GM12872 (cell line): ENCODE data around the gene ADAMTS20.

Experiments used
- TF ChIP-seq, protein P1 (sequence below): IDR thresholded peaks from 3 replicates; pipeline ENCODE4 v1.5.1; 2011; ENCODE audit warnings: low read depth, mild to moderate bottlenecking, low read length, moderate library complexity; ENCODE audit not compliant: insufficient read depth

The ADAMTS20 gene

DNA sequence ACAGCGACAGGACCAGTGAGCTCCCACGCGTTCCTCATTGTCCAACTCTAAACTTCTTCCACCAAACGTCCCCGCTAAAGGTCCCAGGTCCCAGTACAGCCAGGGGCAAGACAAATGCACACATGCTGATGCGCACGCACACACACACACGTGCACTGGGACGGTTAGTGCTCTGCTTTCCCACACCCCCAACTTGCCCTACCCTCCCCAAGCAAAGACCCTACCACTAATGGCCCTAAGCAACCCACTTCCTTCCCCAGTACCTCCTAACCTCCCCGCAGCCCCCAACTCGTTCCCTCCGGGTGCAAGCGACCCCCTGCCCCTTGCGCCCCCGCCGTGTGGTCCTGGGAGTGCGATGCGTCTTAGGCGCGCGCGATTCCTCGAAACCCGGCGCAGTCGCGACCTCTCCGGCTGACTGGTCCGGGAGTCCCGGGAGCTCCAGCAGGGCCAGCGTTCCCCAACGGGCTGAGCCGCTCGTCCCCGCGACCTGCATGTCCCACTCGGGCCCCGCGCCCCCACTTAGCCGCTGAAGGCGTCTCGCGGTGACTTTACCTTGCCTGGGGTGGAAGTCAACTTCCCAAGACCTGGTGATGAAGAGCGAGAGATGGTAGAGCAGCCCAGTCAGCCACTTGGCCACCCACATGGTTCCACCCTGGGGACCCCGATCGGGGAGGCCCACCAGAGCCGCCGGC lies 578 bp downstream of the ADAMTS20 start:
- TF ChIP-seq, protein P1, sequence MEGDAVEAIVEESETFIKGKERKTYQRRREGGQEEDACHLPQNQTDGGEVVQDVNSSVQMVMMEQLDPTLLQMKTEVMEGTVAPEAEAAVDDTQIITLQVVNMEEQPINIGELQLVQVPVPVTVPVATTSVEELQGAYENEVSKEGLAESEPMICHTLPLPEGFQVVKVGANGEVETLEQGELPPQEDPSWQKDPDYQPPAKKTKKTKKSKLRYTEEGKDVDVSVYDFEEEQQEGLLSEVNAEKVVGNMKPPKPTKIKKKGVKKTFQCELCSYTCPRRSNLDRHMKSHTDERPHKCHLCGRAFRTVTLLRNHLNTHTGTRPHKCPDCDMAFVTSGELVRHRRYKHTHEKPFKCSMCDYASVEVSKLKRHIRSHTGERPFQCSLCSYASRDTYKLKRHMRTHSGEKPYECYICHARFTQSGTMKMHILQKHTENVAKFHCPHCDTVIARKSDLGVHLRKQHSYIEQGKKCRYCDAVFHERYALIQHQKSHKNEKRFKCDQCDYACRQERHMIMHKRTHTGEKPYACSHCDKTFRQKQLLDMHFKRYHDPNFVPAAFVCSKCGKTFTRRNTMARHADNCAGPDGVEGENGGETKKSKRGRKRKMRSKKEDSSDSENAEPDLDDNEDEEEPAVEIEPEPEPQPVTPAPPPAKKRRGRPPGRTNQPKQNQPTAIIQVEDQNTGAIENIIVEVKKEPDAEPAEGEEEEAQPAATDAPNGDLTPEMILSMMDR, result no peak

DNA sequence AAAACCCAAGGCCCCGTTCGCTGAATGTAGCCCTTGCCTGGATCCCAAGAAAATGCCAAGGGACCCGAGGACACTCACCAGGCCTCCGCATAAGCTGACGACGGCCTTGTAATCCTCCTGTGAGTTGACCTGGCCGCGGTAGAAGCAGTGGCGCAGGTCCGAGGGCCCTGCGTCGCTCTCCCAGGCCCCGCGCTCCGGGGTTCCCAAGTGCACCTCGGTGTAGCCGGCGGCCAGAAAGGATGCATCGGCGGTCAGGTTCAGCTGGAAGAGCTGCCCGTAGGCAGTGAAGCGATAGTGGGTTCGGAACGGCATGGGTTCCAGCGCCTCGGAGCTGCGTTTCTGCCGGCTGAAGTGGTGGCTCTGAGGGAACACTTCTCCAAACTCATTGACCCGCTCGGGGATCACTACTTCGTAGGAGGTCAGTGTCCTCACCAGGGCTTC lies 1.2 kb downstream of the ADAMTS20 start:
- TF ChIP-seq, protein P1, result no peak

DNA sequence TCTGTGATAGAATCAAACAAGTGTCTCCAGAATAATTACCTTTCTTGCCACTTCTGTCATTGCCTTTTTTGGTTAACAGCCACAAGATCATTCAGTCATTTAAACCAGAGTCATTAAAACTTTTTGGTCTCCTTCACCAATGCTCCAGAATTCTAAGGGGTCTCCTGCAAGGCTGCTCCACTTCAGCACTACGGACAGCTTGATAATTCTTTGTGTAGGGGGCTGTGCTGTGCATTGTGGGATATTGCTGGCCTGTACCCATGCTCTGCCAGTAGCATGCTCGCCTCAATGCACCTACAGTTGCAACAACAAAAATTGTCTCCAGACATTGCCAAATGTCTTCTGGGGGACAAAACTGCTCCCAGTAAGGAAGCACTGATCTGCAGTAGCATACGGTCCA lies 7.3 kb downstream of the ADAMTS20 start:
- TF ChIP-seq, protein P1, result no peak

DNA sequence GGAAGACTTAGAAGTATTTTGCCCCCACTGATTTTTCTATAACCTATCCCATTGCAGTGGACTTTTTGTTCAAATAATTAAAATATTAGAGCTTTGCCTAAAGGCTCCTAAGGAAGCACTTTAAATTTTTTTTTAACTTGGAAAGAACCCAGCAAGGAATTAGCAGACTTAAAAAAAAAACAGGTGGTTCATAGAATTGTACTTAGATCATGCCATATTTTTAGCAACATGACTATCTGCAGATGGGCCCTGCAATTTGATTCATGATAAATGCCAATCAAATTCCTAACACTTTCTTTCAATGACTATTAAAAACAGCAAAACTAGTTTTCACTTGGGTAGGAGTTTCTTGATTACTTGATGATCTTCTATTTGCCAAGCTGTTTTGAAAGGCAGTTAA lies 11.5 kb downstream of the ADAMTS20 start:
- TF ChIP-seq, protein P1, result no peak

DNA sequence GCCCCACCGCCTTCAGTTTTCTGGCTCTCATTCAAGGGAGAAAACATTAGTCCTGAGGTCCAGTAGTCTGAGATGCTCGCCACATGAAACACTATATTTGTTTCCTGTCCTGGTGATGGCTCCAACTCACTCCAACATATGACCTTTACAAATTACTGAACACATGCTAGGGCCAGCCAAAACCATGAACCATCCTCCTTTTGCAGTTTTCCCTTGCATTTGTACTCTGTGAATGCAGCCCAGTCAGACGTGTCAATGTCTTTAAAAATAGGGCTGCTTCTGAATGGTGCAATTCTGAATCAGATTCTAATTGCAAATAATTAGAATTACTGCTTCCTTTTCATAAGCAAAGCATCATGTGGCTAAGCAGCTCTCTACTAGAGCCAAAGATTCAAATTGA lies 36.0 kb downstream of the ADAMTS20 start:
- TF ChIP-seq, protein P1, result no peak

DNA sequence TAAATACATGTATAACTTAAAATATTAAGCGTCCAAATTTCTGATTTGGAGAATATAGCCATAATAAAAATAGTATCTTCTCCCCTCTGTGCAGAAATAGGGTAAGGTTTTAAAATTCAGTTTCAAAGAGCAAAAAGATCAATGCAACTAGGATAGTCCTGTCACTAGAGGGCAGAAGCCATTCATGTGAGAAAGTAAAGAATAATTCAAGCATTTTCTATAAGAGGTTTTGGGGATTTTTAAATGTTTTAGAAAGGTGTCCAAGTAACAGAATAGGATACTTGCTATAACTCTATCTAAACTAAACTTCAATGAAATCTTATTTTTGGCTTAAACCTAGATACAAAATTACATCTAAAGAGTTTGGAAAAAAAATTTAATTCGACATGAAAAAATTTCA lies 50.3 kb downstream of the ADAMTS20 start:
- TF ChIP-seq, protein P1, result peak; percentile 27; the same call in 1 of the 3 replicates

DNA sequence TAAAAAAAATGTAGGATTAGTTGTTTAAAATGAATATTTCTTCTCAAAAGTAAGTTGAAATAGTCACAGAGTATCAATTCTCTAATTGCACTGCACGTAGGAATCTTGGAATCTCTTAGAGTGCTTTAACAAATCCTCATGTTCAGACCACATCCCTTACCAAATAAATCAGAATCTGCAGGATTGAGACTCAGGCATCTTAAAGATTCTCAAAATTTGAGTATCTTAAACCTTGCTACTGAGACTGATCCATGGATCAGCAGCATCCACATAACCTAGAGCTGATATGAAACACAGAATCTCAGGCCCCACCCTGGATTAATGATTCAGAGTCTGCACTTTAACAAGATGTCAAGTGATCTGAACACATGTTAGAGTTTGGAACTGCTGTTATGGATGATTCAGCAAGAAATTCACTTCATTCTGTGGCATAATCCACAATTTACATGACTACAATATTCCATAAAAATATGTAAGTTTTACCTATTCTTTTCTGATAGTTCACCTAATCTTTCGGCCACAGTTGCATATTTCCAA lies 58.7 kb downstream of the ADAMTS20 start:
- TF ChIP-seq, protein P1, result no peak
